ENCODE data around the gene LHFPL3.
"Not testable (repeated sequence)": the region's sequence is repeated elsewhere in the genome, so short reads cannot be mapped to it uniquely, and the experiment has no call there.

Gene LHFPL3

GRCh38 chr7:104553074-104553473 lies 224.7 kb downstream of the LHFPL3 start:
- Histone ChIP-seq H3K14ac (ENCODE audit: low read length in 2 of 2) (no peak overlapping the region), H4K8ac (ENCODE audit: low read length) (no peak overlapping the region), H3K4me2 (ENCODE audit: low read length, poor library complexity, severe bottlenecking) (no peak overlapping the region), H2BK15ac (ENCODE audit: low read depth, poor library complexity, severe bottlenecking) (no peak overlapping the region), H3K79me1 (replicated peaks; ENCODE audit: low read length, poor library complexity, severe bottlenecking) (no peaks in the 10 kb centered on the region), H3K18ac (ENCODE audit: low read depth in 1 of 2, low read length in 2 of 2) (no peak overlapping the region), H3K9ac (ENCODE audit: low read length) (no peak overlapping the region), H2AK5ac (ENCODE audit: low read length, severe bottlenecking) (no peak overlapping the region), H3K36me3 (ENCODE audit: control insufficient read depth in 1 of 2, insufficient read depth in 2 of 2, low read depth in 1 of 2, low read length in 2 of 2) (no peaks in the 10 kb centered on the region), H2BK5ac (ENCODE audit: low read depth, low read length, poor library complexity, severe bottlenecking) (no peak overlapping the region), H3K27me3 (ENCODE audit: control insufficient read depth in 1 of 2, insufficient read depth in 1 of 2, low read length in 2 of 2) (no peaks in the 10 kb centered on the region), H4K91ac (ENCODE audit: low read length) (no peak overlapping the region), H3K27ac (ENCODE audit: low read length, poor library complexity, severe bottlenecking) (no peak overlapping the region), H3K4me3 (ENCODE audit: insufficient read depth in 1 of 2, low read depth in 1 of 2, low read length in 2 of 2) (no peak overlapping the region), H3K9me3 (ENCODE audit: control insufficient read depth, low read length) (peaks cover 3% of the 10 kb centered on the region), H2BK12ac (ENCODE audit: low read length in 2 of 2) (no peak overlapping the region), H2BK120ac (ENCODE audit: low read depth, low read length) (no peak overlapping the region), H3K4ac (ENCODE audit: low read depth in 1 of 2, low read length in 2 of 2) (no peak overlapping the region), H3K23ac (ENCODE audit: low read length in 2 of 2) (no peak overlapping the region), H3K4me1 (ENCODE audit: control insufficient read depth, insufficient read depth, low read depth, low read length) (no peaks in the 10 kb centered on the region), H2AFZ (ENCODE audit: low read depth, low read length) (no peak overlapping the region)
- DNase-seq: no peak

DNA sequence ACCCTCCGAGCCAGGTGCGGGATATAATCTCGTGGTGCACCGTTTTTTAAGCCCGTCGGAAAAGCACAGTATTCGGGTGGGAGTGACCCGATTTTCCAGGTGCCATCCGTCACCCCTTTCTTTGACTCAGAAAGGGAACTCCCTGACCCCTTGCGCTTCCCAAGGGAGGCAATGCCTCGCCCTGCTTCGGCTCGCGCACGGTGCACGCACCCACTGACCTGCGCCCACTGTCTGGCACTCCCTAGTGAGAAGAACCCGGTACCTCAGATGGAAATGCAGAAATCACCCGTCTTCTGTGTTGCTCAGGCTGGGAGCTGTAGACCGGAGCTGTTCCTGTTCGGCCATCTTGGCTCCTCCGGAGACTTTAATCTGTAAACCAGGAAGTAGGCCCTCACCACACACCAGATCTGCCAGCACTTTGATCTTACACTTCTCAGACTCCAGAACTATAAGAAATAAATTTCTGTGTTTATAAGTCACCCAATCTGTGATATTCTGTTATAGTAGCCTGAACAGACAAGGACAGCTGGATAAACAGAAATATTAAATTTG lies 235.0 kb downstream of the LHFPL3 start:
- not testable (repeated sequence) for H2BK5ac ChIP-seq (ENCODE audit: low read depth, low read length, poor library complexity, severe bottlenecking); H3K23ac ChIP-seq (ENCODE audit: low read length in 2 of 2); DNase-seq; H2AFZ ChIP-seq (ENCODE audit: low read depth, low read length); H3K18ac ChIP-seq (ENCODE audit: low read depth in 1 of 2, low read length in 2 of 2); H3K9me3 ChIP-seq (ENCODE audit: control insufficient read depth, low read length); H3K9ac ChIP-seq (ENCODE audit: low read length); H3K4me3 ChIP-seq (ENCODE audit: insufficient read depth in 1 of 2, low read depth in 1 of 2, low read length in 2 of 2); H3K36me3 ChIP-seq (ENCODE audit: control insufficient read depth in 1 of 2, insufficient read depth in 2 of 2, low read depth in 1 of 2, low read length in 2 of 2); H3K27ac ChIP-seq (ENCODE audit: low read length, poor library complexity, severe bottlenecking); H2AK5ac ChIP-seq (ENCODE audit: low read length, severe bottlenecking); H2BK15ac ChIP-seq (ENCODE audit: low read depth, poor library complexity, severe bottlenecking); H3K79me1 ChIP-seq (replicated peaks; ENCODE audit: low read length, poor library complexity, severe bottlenecking); H4K8ac ChIP-seq (ENCODE audit: low read length); H4K91ac ChIP-seq (ENCODE audit: low read length); H3K4me1 ChIP-seq (ENCODE audit: control insufficient read depth, insufficient read depth, low read depth, low read length); H2BK120ac ChIP-seq (ENCODE audit: low read depth, low read length); H3K27me3 ChIP-seq (ENCODE audit: control insufficient read depth in 1 of 2, insufficient read depth in 1 of 2, low read length in 2 of 2); H3K4me2 ChIP-seq (ENCODE audit: low read length, poor library complexity, severe bottlenecking); H2BK12ac ChIP-seq (ENCODE audit: low read length in 2 of 2); H3K4ac ChIP-seq (ENCODE audit: low read depth in 1 of 2, low read length in 2 of 2); H3K14ac ChIP-seq (ENCODE audit: low read length in 2 of 2)
- WGBS: 88% methylated on average over 16 of the region's 22 CpGs

GRCh38 chr7:104569751-104570150 lies 241.3 kb downstream of the LHFPL3 start:
- Histone ChIP-seq H3K4me1 (ENCODE audit: control insufficient read depth, insufficient read depth, low read depth, low read length) (no peaks in the 10 kb centered on the region), H2AFZ (ENCODE audit: low read depth, low read length) (no peak overlapping the region), H2AK5ac (ENCODE audit: low read length, severe bottlenecking) (no peak overlapping the region), H3K18ac (ENCODE audit: low read depth in 1 of 2, low read length in 2 of 2) (no peak overlapping the region), H3K9ac (ENCODE audit: low read length) (no peak overlapping the region), H3K4me3 (ENCODE audit: insufficient read depth in 1 of 2, low read depth in 1 of 2, low read length in 2 of 2) (no peak overlapping the region), H4K8ac (ENCODE audit: low read length) (no peak overlapping the region), H3K4me2 (ENCODE audit: low read length, poor library complexity, severe bottlenecking) (no peak overlapping the region), H3K27ac (ENCODE audit: low read length, poor library complexity, severe bottlenecking) (no peak overlapping the region), H2BK5ac (ENCODE audit: low read depth, low read length, poor library complexity, severe bottlenecking) (no peak overlapping the region), H2BK120ac (ENCODE audit: low read depth, low read length) (no peak overlapping the region), H3K9me3 (ENCODE audit: control insufficient read depth, low read length) (peaks cover 5% of the 10 kb centered on the region), H3K36me3 (ENCODE audit: control insufficient read depth in 1 of 2, insufficient read depth in 2 of 2, low read depth in 1 of 2, low read length in 2 of 2) (no peaks in the 10 kb centered on the region), H2BK15ac (ENCODE audit: low read depth, poor library complexity, severe bottlenecking) (no peak overlapping the region), H3K14ac (ENCODE audit: low read length in 2 of 2) (no peak overlapping the region), H4K91ac (ENCODE audit: low read length) (no peak overlapping the region), H2BK12ac (ENCODE audit: low read length in 2 of 2) (no peak overlapping the region), H3K23ac (ENCODE audit: low read length in 2 of 2) (no peak overlapping the region), H3K27me3 (ENCODE audit: control insufficient read depth in 1 of 2, insufficient read depth in 1 of 2, low read length in 2 of 2) (no peaks in the 10 kb centered on the region), H3K4ac (ENCODE audit: low read depth in 1 of 2, low read length in 2 of 2) (no peak overlapping the region), H3K79me1 (replicated peaks; ENCODE audit: low read length, poor library complexity, severe bottlenecking) (no peaks in the 10 kb centered on the region)
- 41% methylated on average over 2 of the region's 3 CpGs for WGBS
- DNase-seq: no peak

- Histone ChIP-seq H3K36me3 (ENCODE audit: control insufficient read depth in 1 of 2, insufficient read depth in 2 of 2, low read depth in 1 of 2, low read length in 2 of 2) (no peaks in the 10 kb centered on the region), H3K9ac (ENCODE audit: low read length) (no peak overlapping the region), H3K4me1 (ENCODE audit: control insufficient read depth, insufficient read depth, low read depth, low read length) (no peaks in the 10 kb centered on the region), H4K8ac (ENCODE audit: low read length) (no peak overlapping the region), H2BK15ac (ENCODE audit: low read depth, poor library complexity, severe bottlenecking) (no peak overlapping the region), H2BK12ac (ENCODE audit: low read length in 2 of 2) (no peak overlapping the region), H2BK5ac (ENCODE audit: low read depth, low read length, poor library complexity, severe bottlenecking) (no peak overlapping the region), H3K4me2 (ENCODE audit: low read length, poor library complexity, severe bottlenecking) (no peak overlapping the region), H3K4me3 (ENCODE audit: insufficient read depth in 1 of 2, low read depth in 1 of 2, low read length in 2 of 2) (no peak overlapping the region), H3K27ac (ENCODE audit: low read length, poor library complexity, severe bottlenecking) (no peak overlapping the region), H2AK5ac (ENCODE audit: low read length, severe bottlenecking) (no peak overlapping the region), H2BK120ac (ENCODE audit: low read depth, low read length) (no peak overlapping the region), H2AFZ (ENCODE audit: low read depth, low read length) (no peak overlapping the region), H3K9me3 (ENCODE audit: control insufficient read depth, low read length) (peaks cover 5% of the 10 kb centered on the region), H3K14ac (ENCODE audit: low read length in 2 of 2) (no peak overlapping the region), H3K79me1 (replicated peaks; ENCODE audit: low read length, poor library complexity, severe bottlenecking) (no peaks in the 10 kb centered on the region), H3K4ac (ENCODE audit: low read depth in 1 of 2, low read length in 2 of 2) (no peak overlapping the region), H3K27me3 (ENCODE audit: control insufficient read depth in 1 of 2, insufficient read depth in 1 of 2, low read length in 2 of 2) (no peaks in the 10 kb centered on the region), H4K91ac (ENCODE audit: low read length) (no peak overlapping the region), H3K18ac (ENCODE audit: low read depth in 1 of 2, low read length in 2 of 2) (no peak overlapping the region), H3K23ac (ENCODE audit: low read length in 2 of 2) (no peak overlapping the region)
- no peak for DNase-seq
Observed at GRCh38 chr7:104572554-104572953, 244.2 kb downstream of the LHFPL3 start.
